Measurements from ENCODE around the gene RILPL1.
"Not testable (repeated sequence)": the region's sequence is repeated elsewhere in the genome, so short reads cannot be mapped to it uniquely, and the experiment has no call there.

Gene RILPL1, protein sequence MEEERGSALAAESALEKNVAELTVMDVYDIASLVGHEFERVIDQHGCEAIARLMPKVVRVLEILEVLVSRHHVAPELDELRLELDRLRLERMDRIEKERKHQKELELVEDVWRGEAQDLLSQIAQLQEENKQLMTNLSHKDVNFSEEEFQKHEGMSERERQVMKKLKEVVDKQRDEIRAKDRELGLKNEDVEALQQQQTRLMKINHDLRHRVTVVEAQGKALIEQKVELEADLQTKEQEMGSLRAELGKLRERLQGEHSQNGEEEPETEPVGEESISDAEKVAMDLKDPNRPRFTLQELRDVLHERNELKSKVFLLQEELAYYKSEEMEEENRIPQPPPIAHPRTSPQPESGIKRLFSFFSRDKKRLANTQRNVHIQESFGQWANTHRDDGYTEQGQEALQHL

DNA sequence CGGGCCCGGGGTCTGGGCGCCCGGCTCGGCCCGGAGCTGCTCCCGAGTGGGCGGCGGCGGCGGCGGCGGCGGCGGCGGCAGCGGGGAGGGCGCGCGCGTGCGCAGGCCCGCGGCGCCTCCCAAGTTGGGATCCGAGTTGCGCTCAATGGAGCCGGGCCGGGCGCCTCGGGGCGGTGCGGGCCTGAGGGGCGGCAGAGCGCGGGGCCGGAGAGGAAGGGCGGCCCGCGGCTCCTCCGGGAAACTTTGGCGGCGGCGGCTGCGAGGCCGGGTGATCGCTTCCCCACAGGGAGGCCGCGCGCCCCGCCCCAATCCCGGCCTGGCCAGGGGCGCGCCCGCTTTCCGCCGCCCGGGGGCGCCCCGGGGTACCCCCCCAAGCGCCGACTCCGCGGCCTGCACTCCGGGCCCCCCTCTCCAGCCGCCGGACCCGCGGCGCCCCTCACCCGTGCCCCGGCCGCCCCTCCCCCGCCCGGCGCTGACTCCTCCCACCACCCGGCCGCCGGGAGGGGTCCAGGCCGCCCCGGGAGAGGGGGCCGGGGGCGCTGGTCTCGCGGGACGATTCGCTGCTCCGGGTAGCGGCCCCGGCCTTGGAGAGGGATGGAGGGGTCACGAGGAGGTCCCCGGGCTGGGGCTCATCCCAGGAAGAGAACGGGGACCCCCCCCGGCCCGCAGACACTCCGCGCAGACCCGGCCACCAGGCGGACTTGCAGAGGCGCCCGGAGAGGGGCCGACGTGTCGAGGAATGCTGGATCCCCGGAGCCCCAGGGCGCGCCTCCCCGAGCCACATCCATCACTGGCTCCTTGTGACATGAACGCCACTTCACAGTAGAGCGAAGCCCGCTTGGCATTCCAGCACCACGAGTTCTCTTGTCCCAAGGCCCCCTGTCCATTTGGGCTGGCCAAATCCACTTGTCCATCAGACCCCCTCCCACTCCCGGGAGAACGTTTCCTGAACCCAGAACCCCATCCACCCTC lies at the start of gene RILPL1:
Gene RILPL1, minus strand, starts transcription at position 48 of the 972 bp plus-strand sequence. CDS start 237 bp downstream, outside the sequence.
- peak; percentile 8 to 11 for DNase-seq

DNA sequence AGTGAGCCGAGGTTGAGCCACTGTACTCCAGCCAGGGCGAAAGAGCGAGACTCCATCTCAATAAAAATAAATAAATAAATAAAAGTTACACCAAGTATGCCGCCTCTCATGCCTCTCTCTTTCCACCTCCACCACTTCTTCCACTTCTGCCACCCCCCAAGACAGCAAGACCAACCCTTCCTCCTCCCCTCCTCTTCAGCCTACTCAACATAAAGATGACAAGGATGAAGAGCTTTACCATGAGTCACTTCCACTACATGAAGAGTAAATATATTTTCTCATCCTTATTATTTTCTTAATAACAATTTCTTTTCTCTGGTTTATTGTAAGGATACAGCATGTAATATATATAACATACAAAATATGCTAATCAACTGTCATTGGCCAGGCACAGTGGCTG lies 47.3 kb upstream of the RILPL1 start:
- DNase-seq, result no peak

DNA sequence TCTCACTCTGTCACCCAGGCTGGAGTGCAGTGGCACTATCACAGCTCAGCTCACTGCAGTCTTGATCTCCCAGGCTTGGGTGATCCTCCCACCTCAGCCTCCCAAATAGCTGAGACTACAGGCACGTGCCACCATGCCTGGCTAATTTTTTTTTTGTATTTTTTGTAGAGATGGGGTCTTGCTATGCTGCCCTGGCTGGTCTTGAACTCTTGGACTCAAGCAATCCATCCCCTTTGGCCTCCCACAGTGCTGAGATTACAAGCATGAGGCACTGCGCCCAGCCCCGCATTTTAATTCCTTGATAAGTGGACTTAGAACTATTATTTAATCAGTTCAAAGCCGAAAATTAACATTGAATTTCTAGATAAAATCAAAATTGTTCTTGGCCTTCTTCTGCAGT lies 45.3 kb upstream of the RILPL1 start:
- DNase-seq, result not testable (repeated sequence)

DNA sequence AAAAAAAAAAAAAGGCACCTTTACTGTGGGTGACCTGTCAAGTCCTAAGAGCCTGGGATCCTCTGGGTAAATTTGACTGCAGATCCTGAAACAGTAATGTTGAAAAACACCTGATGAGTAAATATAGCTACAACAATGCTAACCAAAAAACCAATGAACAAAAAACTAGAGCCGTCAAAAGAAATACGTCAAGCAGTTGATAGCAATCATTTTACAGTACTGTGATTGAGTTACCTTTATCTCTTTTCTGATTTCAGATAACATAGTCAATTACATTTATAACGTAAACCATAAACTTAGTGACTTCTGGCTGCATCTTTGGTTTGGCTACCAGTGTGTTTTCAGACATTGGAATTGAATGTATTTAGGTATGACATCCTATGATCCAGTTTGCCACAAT lies 44.7 kb upstream of the RILPL1 start:
- no peak for DNase-seq

DNA sequence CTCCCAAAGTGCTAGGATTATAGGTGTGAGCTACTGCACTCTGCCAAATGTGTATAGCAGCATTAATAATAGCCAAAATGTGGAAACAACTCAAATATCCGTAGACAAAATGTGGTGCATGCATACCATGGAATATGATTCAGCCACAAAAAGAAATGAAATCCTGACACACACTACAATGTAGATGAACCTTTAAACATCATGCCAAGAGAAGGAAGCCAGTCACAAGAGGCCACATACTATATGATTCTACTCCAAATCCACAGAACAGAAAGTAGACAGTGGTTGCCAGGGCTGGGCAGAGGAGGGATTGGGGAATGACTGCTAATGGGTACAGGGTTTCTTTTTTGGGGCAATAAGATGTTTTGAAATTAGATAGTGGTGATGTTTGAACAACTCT lies 43.1 kb upstream of the RILPL1 start:
- DNase-seq, result no peak

DNA sequence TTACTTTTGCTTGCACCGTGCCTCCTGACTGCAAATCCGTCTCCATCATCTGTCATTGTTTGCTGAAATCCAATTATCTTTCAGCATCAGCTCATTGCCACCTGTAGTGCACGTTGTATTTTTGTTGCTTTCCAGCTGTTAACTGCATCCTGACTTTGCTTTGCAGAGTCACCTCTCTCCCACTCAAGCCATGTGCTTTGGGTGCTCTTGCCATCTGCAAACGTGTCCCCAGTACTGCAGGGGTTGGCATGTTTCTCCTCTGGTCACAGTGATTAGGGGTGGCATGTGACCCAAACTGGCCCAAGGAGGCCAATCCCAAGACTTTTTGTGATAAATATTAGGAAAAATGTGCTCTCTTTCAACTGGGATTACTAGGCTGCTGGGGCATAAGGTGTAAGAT lies 40.4 kb upstream of the RILPL1 start:
- DNase-seq, result no peak

DNA sequence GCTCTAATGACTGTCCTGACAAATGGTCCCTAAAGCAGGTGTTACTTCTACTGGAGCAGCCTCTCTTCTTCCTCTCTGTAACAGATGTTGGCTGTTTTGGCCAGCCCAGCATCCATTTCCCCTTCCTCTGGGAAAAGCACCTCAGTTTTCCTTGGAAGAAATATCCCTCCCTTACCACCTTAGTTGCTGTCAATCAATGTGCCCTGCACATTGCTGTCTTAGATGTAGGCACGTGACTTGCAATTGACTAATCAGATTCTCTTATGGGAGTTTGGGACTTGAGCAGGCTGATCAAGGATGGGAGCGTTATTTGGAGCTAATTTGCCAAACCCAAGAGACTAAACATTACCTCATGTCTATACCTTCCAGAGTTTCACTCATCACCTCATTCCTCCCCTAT lies 38.9 kb upstream of the RILPL1 start:
- no peak for DNase-seq

DNA sequence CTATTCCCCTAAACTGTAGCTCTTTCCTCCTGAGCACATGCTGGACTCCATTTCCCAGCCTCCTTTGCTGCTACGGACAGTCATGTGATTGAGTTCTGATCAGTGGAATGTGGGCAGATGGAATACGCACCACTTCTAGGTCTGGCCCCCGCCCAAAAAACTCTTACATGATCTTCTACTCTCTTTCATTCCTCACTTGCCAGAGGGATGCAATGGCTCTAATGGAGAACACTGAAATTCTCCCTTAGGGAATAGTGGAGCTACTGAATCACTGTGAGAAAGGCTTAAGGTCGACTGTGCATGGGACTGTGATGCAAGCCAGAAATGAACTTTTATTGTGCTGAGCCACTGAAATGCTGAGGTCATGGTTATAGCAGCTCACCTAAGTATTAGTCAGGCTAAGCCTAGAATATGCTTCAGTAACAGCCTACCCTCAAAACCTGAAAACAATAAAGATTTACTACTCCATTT lies 37.9 kb upstream of the RILPL1 start:
- no peak for DNase-seq

DNA sequence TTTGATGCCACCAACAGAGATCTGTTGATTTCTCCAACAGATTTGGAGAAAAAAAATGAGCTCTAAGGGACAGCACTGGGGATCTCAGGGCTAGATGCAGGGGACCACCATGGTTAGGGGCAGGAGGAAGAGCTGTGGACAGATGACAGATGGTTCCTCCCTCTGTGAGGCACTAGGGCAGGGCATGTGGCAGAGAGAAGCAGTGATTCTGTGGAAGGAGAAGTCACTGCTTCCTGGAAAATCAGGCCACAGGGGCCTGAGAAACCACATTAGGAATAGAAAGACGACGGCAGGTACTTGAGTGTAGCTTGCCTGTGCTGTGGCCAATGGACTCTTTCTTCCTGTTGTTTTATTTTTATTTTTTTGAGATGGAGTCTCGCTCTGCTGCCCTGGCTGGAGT lies 25.9 kb upstream of the RILPL1 start:
- DNase-seq, result peak in 1 of 2 experiments; percentile 25

DNA sequence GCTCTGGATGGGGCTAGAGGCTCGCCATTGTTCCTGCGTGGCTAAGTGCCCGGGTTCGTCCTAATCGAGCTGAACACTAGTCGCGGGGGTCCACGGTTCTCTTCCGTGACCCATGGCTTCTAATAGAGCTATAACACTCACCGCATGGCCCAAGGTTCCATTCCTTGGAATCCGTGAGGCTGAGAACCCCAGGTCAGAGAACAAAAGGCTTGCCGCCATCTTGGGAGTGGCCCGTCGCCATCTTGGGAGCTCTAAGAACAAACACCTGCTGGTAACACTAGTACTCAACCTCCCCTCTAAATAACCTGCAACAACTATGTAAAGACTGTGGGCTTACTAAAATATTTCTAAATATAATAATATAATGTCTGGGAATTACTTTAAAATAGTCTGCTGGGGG lies 25.0 kb upstream of the RILPL1 start:
- DNase-seq, result not testable (repeated sequence)

DNA sequence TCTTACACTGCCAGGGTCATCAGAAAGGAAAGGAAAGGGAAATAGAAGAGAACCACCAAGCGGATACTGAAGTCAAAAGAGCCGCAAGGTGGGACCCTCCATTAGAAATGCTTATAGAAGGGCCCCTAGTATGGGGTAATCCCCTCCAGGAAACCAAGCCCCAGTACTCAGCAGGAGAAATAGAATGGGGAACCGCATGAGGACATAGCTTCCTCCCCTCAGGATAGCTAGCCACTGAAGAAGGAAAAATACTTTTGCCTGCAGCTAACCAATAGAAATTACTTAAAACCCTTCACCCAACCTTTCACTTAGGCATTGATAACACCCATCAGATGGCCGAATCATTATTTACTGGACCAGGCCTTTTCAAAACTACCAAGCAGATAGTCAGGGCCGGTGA lies 21.3 kb upstream of the RILPL1 start:
- not testable (repeated sequence) for DNase-seq

DNA sequence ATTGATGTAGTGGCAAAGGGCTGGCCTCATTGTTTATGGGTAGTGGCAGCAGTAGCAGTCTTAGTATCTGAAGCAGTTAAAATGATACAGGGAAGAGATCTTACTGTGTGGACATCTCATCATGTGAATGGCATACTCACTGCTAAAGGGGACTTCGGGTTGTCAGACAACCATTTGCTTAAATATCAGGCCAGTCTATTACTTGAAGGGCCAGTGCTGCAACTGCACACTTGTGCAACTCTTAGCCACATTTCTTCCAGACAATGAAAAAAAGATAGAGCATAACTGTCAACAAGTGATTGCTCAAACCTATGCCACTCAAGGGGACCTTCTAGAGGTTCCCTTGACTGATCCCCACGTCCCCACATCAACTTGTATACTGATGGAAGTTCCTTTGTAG lies 20.6 kb upstream of the RILPL1 start:
- not testable (repeated sequence) for DNase-seq

DNA sequence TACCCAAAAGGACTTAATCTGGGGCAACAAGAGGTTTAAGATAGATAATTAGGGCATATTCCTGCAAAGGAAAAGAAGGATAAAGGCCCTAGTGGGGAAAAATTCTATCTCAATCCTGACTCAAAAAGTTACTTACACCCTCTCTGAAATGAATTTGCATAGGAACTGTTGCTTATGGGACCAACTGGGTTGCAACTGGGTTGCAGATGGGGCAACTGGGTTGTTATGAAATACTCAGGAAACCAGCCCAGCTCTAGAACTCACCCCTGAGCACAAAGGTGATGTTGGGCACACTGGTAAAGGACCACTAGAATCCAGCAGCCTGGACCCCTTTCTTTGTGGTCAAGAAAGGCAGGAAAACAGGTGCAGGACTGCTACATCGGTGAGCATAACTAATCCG lies 17.2 kb upstream of the RILPL1 start:
- no peak for DNase-seq

DNA sequence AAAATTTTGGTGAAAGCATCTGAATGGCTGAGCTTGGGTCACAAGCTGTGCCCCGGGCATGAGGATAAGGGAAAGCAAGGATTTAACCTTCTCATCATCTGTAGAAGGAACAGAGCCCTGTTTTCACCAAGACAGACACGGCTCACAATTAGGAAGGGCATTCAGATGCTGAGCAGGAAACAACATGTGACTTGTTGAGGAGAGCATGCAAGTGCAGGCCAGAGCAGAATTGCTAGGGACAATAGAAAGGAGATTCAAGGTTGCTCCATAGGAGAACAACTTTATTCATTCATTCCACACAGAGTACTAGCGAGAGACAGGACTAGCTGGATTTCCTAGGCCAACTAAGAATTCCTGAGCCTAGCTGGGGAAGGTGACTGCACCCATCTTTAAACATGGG lies 14.6 kb upstream of the RILPL1 start:
- no peak for DNase-seq

DNA sequence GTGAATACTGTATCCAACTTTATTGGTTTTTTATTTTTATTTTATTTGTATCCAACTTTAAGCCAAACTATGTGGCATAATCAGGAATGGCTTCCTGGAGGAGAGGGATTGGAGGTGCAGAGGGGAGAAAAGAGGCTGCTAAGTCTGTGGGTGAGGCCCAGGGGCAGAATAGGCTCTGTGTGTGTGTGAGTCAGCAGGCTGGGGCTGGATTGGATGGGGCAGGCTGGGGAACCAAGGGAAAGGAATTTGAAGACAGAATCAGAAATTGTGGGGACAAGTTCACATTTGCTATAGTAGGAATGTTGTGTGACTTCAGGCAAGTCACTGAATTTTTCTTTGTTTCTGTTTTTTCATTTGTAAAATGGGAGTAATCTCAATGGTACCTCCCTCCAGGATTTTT lies 12.8 kb upstream of the RILPL1 start:
- DNase-seq, result no peak

DNA sequence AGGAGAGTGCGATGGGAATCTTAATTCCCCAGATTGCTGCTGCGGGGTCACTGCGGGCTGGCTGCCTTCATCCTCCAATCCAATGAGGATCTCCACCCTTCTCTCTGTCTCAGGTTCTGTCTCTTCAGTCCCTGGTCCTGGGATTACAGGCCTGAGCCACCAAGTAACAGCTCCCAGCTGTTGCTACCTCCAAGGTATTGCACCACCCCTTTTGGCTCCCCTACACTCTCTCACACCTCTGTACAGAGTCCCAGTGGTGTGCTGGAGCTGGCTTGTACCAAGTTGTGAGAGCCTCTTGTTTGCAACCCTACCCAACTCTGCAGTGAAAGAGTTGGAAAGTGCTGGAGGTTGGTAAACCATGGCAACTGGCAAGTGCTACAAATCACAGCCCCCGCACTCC lies 10.0 kb upstream of the RILPL1 start:
- DNase-seq, result no peak

DNA sequence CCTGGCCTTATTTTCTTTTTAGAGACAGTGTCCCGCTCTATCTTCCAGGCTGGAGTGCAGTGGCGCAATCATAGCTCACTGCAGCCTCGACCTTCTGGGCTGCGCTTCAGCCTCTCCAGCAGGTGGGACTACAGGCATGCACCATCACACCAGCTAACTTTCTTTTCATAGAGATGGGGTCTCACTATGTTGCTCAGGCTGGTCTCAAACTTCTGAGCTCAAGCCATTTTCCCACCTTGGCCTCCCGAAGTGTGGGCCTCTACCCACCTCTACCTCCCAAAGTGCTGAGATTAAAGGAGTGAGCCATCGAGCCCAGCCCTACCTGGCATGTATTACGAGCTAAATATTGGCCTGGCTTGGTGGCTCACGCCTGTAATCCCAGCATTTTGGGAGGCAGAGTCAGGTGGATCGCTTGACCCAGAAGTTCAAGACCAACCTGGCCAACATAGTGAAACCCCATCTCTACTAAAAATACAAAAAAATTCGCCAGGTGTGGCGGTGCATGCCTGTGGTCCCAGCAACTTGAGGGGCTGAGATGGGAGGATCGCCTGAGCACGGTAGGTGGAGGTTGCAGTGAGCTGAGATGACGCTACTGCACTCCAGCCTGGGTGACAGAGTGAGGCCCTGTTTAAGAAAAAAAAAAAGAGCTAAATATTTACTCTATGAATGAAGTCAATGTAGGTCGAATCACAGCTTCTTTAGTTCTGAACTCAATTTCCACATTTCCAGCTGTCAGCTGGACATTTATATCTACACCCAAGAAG lies 7.6 kb upstream of the RILPL1 start:
- no peak for DNase-seq

DNA sequence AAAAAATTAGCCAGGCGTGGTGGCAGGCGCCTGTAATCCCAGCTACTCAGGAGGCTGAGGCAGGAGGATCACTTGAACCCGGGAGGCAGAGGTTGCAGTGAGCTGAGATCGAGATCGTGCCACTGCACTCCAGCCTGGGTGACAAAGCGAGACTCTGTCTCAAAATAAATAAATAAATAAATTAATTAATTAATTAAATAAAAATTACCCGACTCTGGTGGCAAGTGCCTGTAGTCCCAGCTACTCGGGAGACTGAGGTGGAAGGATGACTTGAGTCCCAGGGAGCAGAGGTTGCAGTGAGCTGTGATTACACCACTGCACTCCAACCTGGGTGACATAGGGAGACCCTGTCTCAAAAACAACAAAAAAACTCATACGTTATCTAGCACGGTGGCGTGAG lies 2.4 kb upstream of the RILPL1 start:
- DNase-seq, result not testable (repeated sequence)

DNA sequence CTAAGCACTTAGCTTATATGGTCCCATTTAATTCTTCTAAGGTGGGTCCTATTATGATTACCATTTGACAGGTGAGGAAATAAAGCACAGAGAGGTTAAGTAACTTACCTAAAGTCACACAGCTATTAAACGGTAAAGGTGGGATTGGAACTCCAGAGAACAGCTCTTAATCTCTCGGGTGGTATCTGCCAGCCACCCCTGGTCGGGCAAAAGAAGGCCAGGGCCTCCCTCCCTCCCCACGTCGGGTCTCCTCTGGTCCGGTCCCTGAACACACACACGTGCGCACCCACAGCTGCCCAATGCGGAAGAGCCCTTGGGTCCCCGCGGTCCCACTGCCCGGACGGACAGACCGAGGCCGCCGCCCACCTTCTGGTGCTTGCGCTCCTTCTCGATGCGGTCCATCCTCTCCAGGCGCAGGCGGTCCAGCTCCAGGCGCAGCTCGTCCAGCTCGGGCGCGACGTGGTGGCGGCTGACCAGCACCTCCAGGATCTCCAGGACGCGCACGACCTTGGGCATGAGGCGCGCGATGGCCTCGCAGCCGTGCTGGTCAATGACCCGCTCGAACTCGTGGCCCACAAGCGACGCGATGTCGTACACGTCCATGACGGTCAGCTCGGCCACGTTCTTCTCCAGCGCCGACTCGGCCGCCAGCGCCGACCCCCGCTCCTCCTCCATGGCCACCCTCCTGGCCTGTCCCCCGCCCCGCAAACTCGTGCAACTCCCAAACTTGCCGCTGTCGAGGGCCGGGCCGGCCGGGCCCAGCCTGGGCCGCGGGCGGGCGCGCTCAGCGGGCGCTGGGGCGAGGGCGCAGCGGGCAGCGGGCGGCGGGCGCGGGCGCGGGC lies 490 bp downstream of the RILPL1 start:
- no peak for DNase-seq

DNA sequence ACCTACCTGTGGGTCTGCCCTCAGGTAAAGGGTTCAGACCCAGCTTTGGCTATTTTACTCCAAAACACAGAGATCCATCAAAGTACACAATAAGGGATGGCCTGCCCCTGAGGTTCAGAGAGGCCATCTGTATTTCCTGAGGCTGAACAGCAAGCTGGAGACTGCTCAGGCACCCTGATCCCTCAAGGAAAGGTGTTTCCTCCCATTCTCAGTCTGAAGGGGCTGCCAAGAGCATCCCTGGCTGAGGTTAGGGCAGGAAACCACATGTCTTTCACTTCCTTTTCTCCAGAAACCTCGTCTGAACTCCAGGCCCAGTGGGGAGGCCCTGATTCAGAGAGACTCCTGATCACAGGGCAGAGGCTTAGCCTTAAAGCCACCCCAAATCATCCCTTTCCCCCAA lies 1.5 kb downstream of the RILPL1 start:
- peak; percentile 93 to 97 for DNase-seq

DNA sequence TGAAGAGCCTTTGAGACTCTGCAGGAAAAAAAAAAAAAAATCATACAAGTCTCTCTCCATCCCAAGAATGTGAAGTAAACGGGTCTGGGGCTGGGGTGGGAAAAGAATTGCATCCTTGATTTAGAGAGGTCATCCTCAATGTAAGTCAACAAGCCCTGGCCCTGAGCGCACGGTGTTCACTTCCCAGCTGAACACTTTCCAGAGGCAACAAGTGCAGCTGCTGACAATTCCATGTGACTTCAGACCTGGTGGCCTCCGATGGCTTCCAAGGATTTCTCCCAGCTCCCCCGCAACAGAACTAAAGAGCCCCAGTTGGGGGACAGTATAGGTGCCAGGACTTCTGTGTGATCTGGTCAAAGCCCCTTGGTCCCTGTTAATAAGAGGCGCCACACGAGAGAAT lies 2.4 kb downstream of the RILPL1 start:
- no peak for DNase-seq

DNA sequence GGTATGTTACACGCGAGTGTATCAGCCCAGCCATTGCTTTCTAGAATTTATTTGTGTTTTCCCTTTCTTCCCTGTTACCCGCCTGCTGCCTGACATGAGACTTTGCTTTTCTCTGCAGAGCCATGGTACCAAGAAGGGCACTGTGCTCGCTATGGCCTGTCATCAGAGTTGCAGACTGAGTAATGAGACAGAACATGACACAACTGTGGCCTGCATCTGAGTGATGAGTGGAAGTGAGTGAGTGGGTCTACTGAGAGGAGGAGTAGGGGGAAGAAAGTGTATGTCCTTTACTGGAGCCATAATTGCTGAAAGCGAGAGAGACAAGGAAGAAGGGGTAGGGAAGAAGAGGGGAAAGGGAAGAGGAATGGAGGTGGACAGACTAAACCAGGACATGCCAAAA lies 2.9 kb downstream of the RILPL1 start:
- DNase-seq, result no peak

Data from Kasumi-1 (cell line).